ENCODE measurements around the gene LRMDA.
"Not testable (repeated sequence)": the region's sequence is repeated elsewhere in the genome, so short reads cannot be mapped to it uniquely, and the experiment has no call there.

The LRMDA gene

DNA sequence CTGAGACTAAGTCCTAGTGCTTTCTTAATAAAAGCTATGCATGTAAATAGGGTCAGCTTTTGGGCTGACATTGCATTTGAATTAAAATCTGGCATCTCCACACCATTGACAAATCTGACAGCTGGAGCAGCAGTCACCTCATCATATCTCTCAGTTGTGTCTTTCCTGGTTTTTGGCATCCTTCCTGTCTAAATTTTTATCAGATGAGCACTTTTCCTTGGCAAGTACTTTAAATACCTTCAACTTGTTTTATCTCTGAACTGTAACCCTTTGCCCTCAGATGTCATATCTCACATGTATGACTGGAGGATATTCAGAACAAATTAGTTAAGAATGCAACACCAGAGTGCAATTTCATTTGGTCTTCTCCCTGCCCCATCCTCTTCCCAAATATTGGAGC, 1066.2 kb downstream of the LRMDA start:
- no peak for DNase-seq (ENCODE audit: low spot score)

DNA sequence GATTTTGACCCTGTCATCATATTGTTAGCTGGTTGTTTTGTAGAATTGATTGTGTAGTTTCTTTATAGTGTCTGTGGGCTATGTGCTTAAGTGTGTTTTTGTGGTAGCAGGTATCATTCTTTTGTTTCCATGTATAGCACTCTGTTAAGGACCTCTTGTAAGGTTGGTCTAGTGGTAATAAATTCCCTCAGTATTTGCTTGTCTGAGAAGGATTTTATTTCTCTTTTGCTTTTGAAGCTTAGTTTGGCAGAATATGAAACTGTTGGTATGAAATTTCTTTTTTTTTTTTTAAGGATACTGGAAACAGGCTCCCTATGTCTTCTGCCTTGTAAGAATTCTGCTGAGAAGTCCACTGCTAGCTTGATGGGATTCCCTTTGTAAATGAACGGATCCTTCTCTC, 1073.4 kb downstream of the LRMDA start:
- DNase-seq (ENCODE audit: low spot score), result no peak

DNA sequence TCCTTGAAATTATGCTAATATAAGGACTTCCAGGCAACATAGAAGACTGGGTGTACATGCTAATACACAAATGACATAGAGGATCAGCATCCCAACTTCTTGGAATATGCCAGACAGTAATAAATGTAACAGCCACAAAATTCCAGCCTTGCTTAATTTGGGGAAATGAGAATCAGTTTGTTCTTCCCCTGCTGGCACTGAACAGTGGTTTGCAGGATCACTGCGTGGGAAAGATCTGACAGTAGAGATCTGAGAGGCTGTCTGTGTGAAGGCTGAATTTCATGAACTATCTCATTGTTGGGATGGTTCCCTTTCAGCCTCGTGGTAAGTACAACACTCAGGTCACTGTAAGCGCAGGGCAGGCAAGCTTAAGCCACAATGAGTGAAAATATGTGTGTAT, 1078.0 kb downstream of the LRMDA start:
- DNase-seq (ENCODE audit: low spot score), result no peak

DNA sequence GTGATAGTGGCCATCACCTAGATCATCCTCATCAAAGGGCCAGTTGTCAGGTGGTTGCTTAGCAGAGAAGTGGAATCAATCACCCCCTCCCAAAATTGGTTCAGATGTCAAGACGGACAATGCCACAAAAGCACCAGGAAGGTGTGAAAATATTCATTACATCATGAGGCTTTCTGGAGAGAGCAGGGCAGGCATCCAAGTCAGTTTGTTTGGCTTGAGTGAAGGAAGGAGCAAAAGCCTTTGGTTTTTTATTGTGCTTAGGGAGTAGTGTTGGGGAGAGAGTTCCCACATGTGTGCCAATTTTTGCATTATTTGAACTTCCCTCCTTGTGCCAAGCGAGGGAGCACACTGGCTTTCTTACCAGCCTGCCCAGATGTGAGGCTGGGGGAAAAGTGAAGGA, 1082.9 kb downstream of the LRMDA start:
- no peak for DNase-seq (ENCODE audit: low spot score)

DNA sequence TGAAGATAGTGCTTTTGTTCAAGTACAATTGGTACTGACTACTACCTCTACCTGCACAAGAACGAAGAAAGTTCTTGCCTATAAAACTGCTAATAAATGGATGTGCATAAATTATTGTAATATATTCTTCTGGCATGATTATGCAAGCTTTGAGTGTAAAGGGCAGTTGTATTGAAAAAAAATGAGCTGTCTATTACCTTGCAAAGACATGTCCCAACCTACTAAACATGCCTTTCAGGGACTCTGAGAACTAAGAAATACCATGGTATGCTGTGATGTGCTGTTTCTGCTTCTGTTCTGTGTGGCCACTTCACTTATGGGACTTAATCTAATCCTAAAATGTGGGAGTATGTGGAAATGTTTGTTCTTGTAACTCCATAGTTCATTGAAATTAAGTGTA, 1083.4 kb downstream of the LRMDA start:
- DNase-seq (ENCODE audit: low spot score), result no peak

DNA sequence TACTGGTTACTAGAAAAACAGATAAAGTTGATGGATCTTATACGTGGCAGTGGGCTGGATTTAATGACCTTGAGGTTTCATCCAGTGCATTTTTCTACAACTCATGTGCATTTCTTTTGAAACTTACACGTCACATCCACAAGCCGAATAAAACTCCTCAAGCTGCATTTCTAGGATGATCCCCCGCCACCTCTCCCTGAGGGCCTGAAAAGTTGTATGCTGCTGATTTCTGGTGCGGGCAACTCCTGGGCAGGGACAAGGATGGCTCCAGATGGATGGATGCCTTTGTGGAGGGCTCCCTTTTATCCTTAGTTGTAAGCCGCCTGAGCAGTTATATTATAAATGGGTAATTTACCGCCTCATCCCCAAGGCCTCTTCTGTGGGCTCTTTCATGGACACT, 1091.1 kb downstream of the LRMDA start:
- no peak for DNase-seq (ENCODE audit: low spot score)

DNA sequence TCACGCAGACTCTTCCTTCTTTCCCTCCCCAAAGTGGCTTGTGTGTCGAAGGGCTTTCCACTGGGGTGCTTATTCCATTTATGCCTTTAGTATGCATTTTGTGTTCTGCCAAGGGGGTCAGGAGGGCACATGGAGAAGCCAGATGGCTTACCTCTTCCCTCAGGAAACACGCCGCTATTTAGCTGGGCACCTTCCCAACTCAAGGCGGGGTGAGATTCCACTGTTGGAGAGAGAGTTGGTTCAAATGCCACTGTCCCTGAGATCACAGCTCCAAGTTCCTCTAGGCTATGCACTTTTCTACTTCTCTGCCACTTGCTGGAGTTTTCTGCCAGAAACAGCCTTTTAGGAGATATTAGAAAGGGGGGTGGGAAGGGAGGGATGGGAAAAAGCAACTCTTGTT, 1091.8 kb downstream of the LRMDA start:
- no peak for DNase-seq (ENCODE audit: low spot score)

DNA sequence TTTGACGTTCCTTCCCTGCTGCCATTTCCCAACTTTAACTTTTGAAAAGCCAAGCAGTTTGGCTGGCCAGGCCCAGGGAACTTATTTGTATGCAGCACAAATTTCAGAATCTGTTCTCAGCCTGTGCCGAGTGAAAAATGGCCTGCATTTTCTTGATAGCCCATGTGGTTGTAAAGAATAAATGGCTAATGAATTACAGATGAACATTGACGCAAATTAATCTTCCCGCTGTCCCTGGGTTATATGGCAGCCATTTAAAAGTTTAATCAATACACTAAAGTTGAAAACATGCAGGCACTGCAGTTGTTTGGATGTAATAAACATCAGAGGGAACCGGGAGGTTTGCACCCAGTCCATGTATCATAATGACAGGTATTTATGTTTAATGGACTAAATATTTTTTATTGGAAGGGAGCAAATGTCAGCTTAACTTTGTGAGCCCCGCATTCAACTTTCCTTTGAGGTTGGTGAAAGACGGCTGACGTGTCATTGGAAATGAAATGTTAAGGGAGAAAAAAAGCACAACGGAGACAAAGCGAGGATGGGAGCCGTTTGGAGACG, 1092.4 kb downstream of the LRMDA start:
- DNase-seq (ENCODE audit: low spot score), result no peak

DNA sequence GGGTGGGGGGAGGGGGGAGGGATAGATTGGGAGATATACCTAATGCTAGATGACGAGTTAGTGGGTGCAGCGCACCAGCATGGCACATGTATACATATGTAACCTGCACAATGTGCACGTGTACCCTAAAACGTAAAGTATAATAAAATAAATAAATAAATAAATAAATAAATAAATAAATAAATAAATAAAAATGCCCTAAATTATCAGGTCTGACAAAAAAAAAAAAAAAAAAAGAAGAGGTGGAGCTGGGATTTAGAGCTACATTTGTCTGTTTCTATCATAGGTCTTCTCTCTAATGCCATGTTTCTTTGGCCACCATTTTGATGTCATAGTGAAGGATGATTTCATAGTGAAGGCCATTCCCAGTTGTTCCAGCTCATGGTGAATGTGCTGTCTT, 1095.4 kb downstream of the LRMDA start:
- DNase-seq (ENCODE audit: low spot score), result not testable (repeated sequence)

DNA sequence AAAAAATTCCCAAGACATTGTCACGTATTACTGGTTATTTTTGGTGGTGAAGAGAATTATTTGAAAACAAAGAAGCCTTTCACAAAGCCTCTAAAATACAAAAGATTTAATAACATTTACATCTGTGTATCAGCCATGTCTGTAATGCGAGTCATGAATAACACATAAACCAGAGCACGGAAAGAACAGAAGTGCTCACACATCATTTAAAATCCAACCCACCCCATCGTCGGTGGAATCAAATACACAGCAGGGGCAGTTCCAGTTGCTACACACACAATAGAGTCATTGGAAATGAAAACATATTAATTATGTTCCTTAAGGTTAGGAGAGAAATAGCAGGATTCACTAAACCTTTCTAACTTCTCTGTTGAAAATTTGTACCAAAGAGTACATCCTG, 1108.9 kb downstream of the LRMDA start:
- DNase-seq (ENCODE audit: low spot score), result no peak

DNA sequence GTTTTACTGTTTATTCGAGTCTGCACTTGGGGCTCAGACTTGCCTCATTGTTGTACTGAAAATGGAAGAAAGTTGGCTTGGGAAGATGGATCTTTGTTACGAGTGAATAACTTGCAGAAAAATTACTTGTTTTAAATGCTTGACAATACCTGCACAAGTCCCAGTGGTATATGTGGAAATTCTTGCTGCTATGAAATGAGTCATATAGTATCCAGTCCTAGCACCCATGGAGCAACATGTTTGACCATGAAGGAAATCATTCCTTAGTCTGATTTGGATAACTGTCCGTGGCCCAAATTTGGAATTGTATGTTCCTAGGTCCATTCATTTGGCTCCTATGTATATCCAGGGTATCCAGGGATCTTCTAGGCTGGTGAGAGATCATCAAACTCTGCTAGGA, 1109.4 kb downstream of the LRMDA start:
- no peak for DNase-seq (ENCODE audit: low spot score)

DNA sequence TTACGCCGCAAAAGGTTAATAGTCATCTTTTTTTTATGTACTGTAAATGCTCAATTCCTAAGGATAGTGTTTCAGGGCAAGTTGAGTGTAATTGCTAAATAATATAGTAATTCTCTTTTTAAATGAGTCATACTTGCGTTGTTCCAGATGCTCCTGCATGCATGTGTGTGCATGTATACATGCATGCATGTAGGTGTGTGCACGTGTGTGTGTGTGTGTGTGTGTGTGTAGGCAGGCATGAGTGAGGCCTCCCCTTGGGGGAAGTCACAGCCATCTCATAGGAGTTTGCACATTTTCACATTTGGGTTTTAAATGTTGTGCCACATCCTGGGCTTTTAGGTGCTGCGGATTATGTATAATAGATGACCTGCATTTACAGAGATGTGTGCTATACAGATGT, 1110.4 kb downstream of the LRMDA start:
- no peak for DNase-seq (ENCODE audit: low spot score)

DNA sequence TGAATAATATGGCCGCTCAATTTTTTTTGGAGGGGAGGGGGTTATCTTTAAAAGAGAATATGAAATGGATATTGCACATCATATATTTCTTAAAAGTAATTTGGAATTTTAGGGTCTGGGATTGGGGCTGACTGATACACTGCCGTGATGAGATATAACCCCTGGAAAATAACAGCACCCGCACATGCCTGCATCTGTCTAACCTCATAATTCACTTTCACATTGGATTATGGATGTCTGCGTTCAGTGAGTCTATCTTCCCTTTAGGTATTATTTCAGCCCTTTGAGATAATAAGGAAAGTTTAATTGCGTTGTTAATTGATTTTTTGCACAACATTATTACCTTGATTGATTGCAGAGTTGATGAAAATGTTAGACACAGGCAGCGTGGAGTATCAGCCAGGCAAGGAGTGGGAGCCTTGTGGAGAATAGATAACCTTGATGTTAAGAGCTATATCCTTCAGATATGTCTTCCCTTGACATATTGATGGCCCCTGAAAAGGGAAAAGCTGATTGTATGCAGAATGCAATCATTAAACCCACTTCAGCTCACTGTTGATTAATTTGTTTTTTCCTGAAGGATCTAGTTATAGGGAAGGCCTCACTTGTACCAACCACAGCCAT, 1111.0 kb downstream of the LRMDA start:
- no peak for DNase-seq (ENCODE audit: low spot score)

DNA sequence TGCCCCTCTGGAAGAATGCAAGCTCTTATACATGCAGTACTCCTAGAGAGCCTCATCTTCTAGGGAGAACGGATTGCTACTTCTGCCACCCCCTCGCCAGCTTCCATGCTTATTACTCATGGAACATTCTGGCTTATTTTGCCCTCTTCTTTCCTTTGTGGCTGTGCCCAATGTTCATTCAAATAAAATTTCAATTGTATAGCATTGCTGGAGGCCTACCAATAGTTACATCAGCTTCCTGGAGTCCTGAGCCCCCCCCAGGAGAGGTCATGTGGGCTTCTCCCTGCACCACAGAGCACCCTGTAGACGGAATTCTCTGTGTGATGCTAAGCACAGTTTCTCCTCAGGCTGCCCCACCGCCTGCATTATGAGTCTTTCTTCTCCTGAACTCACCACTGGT, 1112.2 kb downstream of the LRMDA start:
- DNase-seq (ENCODE audit: low spot score), result no peak

DNA sequence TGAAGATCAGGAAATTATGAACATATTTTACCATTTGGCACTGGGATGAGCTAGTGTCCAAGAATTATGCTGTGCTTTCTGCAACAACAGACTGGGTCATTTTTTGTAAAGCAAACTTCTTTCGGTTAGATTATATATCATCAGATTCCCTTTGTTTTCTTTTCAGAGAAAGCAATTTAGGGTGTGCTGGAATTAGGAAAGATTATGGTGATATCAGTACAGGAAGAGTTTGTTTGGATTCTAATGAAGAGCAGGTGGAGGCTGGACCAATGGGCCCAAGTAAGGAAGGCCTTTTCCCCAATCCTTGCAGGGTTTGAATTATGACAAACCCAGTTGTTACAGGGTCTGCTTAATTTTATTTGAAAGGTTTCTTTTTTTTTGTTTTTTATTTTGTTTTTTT, 1113.4 kb downstream of the LRMDA start:
- no peak for DNase-seq (ENCODE audit: low spot score)

DNA sequence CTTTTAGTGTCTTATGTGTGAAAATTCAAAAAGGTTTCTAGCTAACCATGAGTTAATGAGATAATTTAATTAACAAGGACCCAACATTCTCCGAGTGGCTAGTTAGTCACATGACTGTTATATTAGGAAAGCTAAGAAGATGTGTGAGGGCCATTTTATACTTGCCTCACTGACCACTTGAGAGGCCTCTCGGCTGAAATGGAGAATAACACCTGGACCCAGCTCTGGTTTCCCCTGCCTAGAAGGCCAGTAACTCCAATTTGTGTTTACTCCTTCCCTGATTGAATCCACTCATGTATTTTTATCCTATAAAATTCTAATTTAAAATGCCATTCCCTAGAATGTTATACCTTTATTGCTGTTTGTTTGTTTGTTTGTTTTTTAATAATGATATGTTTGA, 1115.0 kb downstream of the LRMDA start:
- DNase-seq (ENCODE audit: low spot score), result no peak

DNA sequence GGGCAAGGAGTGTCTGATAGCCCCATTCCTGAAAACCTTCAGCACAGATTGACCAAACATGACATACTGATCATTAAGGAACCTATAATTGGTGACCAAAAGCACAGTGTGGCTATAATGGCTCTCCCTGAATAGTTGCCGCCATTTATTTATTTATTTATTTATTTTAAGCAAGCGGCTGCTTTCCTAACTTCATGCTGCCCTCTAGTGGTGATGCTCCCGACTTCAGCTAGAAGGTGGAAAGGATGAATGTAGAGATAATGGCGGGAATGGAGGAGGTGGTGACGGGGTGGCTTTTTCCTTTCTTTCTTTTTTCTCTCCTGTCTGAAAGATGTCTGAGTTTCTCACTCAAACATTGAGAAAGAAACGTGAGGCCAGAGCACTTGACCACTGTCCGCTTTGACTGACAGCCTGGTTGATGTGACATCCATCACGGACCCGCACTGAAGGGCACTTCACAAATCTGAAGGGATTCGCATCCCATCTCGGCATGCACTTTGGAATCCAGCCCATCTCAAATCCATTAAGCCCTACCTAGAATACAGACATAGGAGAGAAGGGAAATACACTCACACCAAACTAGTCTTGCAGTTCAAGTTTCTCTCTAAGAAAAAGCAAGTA, 1116.0 kb downstream of the LRMDA start:
- DNase-seq (ENCODE audit: low spot score), result peak; percentile 36

DNA sequence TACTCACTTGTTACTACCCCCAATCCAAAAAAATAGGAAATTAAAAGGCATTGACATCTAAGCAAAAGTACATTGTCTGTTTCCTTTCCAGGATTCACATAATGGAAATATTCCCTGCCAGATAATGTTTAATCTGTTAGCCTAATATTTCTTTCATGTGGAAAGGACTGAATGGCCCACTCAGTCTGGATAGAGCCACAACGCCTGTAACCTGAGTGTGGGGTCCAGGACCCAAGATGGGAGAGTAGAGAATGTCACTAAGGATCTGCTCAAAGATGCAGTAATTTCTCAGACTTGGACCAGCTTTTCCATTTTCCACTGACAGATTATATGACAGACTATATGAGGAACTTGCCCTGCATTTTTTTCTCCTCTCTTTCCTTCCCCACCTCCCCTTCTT, 1117.3 kb downstream of the LRMDA start:
- DNase-seq (ENCODE audit: low spot score), result no peak

DNA sequence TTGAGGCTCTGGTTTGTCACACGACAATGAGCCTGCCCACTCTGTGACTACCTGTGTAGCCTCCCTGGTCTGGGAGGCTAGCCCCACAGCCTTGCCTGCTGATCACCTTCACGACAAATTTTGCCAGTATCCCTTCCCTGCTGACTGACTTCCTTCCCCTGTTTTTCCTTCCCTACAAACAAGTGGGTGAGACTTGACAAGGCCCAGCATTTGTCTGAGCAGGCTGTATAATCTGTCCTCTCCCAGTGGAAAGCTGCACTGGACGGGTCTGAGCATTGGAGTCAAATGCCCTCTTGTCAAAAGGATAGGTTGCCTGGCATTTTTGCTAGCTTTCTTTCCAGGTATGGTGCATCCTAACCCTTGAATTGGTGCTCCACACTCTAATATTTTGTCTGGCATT, 1117.7 kb downstream of the LRMDA start:
- no peak for DNase-seq (ENCODE audit: low spot score)

DNA sequence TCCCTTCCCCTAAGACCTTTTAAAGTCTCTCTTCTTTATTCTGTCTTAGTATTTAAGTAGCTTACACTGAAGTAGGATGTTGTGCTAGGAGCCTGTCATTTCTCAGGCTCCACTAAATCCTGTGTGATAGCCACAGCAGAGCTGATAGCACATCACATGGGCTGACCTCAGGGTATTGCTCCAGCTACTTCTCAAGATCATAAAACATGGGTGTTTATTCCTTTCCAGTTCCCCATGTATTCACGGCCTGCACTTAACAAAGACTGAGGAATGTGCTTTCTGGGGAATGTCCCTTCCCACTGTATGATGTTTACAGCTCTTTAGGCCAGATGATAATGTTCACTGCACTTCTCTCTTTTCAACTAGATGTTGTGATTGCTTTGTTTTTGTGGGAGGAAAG, 1119.4 kb downstream of the LRMDA start:
- DNase-seq (ENCODE audit: low spot score), result no peak

DNA sequence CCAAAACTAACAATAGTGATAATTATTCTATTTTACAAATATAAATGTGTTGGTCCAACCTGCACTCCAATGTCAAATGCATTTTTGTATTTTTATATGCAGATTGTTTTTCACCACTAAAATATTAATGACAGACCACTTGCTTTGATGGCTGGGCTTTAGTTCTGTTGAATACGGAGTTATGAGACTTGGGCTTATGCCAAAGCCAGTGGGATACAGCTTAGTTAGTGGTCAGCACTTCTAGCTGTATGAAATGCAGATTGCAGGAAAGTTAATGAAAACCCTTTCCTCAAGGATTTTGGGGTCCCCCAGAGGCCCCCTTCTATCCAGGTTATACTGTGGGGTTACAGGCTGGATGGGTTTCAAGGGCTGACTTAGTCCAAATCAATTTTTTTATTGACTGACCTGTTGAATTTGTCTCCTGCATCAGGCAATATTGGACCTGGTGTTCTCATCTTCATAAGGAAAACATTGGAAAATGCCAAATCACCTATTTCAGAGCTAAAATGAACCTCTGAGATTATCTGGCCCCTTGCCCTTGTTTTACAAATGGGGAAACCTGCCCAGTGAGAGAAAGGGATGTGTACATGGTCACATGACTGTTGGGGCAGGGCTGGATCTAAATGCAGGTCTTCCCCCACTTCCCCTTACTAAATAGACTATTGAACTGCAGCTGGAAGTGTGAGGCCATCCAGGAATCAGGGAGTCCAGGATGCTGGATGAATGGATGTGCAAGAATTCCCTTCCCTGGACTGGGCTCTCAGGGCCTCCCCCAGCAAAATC, 1120.9 kb downstream of the LRMDA start:
- DNase-seq (ENCODE audit: low spot score), result no peak

DNA sequence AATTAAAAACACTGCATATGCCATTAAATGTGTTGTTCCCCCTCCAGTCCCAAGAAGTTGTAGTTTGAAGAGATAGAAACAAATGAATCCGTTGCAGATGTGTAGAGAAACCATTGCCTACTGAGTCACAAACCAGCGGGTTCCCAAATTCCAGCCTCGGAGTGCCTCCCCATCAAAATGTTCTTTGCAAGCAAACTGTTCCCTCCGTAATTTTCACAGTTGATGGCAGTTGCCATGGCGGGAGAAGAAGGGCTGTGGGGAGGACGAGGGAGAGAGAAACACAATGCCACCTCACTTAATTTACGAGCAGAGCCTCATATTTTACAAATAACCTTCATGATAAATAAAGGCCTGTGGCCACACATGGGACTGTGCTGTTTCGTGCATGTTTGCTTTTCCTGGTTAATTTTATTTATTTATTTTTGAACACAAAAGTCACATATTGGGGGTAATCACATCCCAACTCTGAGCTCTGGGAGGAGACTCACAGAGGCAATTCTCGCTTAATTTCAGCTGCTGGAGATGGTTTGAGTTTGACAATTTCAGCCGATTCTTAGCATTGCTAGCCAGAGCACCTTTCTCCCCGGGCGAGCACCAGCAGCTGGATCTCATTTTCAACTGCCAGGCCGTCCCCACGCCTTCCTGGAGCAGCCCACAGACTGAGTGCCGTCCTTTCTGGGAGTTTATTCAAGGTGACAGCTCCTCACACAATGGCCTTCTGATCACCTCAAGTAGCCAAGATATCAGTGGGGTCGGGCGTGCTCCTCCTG, 1122.0 kb downstream of the LRMDA start:
- DNase-seq (ENCODE audit: low spot score), result no peak

DNA sequence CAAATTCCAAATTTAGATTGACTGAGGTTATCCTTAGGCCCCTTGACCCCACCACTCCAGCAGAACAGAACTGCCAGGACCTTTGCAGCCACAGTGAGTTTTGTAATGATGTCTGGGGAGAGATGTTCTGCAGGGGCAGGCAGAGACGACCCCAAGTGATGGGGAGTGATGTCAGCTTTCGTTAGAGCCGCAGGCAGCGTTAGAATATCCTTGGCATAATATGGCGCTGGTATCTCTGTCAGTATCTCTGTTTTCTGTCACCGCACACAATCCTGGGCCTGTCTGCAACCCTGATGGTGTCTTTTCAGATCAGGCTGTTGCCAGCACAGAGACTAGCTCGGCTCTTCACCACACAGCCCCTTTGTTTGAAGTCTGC, 1122.6 kb downstream of the LRMDA start:
- no peak for DNase-seq (ENCODE audit: low spot score)

All from germinal center (tissue), 1 donor.